ENCODE results near the gene HSPB8.

HSPB8 gene, protein sequence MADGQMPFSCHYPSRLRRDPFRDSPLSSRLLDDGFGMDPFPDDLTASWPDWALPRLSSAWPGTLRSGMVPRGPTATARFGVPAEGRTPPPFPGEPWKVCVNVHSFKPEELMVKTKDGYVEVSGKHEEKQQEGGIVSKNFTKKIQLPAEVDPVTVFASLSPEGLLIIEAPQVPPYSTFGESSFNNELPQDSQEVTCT

DNA sequence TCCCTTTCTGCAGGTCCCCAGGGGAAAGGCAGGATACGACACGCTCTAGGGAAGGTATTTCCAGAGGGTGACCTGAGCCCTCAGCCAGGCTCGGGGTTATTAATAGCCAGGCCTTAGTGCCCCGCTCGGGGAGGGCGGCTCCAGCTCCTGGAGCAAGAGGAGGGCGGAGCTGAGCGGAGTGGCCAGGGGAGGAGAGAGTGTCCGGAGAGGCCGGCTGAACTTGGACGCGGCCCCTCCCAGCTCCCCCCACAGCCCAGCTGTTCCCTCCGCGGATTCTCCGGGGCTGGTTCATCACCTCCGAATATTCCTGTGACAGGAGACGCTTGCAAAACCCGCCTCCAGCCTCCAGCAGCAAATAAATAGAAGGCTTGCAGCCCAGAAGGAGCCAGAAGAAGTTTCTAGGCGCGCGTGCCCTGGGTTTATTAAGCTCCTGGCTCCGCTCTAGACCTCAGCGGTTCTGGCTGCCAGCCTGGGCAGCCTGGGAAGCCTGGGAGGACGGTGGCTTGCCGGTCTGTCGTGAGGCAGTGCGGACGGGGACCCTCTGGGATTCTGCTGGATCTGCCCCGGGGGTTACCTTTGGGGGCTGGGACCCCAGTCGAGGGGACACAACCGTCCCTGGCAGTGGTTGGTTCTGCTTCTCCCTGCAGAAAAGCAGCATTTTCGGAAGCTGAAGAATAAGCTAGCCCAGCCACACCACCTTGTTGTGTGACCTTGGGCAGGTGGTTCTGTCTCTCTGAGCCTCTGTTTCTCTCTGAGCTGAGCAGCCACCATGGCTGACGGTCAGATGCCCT, at the start of gene HSPB8:
TSS of gene HSPB8 (plus strand) at position 388 of the 791 bp plus-strand sequence. CDS start at position 770, 382 bp downstream.
- DNase-seq, result no peak

DNA sequence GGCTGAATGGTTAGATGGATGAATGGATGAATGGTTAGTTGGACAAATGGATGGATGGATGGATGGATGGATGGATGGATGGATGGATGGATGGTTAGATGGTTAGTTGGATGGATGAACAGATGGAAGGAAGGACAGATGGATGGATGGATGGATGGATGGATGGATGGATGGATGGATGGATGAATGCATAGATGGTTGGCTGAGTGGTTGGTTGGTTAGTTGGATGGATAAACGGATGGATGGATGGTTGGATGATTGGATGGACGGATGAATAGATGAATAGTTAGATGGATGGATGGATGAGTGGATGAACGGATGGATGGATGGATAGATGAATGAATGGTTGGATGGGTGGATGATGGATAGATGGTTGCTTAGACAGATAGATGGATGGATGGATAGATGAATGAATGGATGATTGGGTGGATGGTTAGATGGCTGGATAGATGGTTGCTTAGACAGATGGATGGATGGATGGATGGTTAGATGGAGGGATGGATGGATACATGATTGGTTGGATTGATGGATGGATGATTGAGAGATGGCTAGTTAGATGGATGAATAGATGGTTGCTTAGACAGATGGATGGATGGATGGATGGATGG, 48.8 kb upstream of the HSPB8 start:
- DNase-seq, result no peak

DNA sequence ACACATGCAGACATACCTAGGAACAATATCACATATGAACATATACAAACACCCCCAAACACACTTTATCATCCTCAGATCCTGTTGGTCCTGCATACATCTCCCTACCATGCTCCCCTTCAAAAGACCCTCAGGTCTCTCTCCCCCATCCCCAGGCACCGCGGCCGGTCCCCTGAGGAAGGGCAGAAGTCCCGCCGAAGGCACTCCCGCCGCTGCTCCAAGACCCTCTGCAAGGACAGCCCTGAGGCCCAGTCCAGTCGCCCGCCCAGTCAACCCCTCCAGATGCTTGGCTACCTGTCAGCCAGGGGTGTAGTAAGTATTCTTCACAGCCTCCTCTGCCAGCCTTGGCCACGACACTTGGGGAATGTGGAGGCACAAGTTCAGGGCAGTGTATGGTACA, 48.2 kb upstream of the HSPB8 start:
- no peak for DNase-seq

DNA sequence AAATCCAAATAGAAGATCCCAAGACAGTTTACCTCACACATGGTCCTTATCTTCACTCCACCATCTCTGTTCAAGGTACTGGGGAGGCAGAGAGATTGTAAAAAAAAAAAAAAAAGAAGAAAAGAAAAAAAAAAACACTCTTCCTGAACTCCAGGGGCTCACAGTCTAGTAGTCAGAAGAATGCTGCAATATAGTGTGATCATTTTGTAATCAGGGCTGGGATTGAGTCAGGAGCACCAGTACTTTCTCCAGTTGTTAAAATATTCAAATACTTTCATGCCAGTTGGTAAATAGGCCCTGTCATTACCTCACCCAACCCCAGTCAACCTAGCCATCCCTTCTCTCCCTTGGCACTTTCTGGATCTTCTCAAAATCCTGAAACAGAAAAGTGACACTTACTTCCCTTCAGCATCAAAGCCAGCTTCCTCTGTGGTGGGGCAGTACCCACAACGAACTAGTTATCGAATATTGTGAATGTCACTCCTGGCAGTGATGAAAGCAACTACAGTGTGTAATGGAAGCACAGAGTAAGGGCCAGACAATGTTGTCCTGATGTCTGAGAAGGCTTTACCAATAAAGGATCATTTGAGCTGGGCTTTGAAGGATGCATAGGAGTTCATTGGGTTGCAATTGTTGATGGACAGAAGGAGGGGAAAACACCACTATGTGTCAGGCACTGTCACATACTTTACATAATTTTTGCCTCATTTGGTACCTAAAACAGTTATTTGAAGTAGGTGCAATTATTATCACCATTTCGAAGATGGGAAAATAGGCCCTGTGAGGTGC, 44.3 kb upstream of the HSPB8 start:
- DNase-seq, result no peak

DNA sequence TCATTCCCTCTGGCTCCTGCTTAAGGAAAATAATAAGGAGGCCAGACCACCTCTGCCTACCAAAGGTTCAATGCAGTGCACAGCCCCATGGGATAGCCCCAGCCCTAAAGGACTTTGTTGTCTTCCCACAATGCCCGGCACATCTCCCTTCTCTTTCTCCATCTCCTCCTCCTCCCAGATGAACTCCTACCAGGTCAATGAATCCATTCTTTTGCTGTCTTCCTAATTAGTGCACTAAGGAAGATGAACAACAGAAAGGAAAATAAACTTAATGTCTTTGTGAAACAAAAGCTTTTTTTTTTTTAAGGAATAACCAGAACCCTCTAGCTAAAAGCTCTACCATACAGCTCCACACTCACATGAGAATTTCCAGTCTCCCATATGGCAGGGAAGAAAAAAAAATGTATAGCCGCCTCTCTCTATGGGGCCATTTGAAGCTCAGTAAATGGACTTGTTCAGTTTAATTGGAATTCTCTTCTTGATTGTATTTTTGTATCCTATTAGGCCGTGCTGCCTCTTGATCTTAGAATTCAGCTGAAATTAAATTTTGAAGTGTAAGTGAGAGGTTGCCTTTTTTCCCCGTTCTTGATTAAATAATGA, 41.8 kb upstream of the HSPB8 start:
- no peak for DNase-seq

DNA sequence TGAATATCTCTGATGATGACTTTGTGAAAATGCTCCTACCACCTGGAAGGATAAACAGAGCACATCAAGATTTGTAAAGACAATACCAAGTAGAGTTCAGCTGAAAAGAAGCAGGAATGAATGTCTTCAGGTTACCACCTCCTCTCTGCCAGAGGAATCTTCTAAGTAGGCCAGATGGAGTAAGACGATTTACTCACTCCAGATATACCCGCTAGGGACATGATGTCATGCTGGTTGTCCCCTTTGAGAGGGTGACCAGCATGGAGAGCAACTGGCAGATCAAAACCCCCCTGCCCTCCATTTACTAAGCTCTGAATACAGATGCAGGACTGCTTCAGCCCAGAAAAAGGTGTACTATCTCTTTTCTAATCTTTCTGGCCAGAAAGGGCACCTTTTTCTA, 39.3 kb upstream of the HSPB8 start:
- DNase-seq, result no peak

DNA sequence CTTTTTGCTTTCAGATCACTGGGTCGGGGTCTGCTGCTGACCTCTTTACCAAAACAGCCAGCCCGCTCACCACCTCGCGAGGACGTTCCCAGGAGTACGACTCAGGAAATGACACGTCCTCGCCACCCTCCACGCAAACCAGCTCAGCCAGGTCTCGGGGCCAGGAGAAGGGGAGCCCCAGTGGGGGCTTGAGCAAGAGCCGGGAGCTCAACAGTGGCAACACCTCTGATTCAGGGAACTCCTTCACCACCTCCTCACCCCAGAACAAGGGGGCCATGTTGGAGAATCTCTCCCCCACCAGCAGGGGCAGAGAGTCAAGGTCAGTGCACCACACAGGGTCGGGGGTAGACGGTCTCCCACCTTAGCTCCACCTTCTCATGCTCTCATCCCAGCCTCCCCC, 33.4 kb upstream of the HSPB8 start:
- DNase-seq, result no peak

DNA sequence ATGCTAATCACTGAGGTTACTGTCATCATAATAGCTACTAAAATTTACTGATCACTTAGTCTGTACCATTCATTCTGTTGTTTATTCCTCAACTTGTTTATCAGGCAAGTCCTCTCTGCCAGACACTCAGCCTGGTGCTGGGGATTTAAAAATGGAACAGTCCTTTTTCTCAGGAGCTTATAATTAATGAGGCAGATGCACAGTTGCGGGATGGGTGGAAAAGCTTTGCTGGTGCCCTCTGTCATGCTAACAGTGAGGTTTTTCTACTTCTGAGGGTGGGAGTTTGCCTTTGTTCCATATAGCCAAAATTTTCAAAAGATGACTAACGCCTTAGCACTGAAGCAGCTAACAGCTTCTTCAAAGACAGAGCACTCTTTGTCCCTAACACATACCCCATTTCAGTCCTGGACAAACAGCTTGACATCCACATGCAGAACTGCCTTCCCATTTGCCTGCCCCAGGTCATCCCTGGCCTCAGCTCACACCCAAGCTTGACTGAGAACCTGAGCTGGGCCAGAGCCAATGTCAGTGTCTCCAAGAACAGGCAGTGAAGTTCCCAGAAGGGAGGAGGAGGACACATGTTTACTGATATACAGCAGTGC, 30.8 kb upstream of the HSPB8 start:
- DNase-seq, result no peak

DNA sequence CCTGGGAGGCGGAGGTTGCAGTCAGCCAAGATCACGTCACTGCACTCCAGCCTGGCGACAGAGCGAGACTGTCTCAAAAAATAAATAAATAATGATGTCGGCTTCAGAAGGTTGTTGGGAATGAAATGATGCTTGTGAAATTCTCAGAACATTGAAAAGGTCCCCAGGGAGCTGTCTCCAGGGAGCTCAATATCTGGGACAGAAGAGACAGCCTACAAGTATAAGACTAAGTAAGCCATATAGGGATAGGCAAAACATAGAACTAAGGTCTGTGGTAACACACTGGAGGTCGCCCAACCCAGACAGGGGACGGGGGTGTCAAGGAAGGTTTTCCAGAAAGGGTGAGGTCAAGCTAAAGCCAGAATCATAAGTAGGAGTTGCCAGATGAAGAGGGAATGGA, 29.5 kb upstream of the HSPB8 start:
- no peak for DNase-seq

DNA sequence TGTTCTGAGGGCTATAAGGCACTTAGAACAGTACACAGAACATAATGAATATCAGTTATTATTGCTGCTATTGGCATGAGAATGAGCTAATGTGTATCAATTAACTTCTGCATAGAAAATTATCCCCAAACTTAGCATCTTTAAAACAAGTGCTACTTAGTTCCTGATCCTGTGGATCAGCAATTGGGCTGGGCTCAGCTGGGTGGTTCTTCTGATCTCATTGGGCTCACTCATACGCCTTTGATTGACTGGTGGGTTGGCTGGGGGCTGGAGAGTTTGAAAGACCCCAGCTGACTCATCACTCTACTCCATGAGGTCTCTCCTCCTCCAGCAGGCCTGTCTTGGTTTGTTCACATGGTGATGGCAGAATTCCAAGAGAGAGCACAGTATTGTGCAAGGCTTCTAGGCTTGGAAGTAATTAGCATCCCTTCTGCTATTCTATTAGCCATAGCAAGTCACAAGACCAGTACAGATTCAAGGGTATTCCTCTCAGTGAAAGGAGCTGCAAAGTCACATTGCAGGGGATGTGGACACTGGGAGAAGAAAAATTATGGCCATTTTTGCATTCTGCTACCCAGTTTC, 27.2 kb upstream of the HSPB8 start:
- no peak for DNase-seq

DNA sequence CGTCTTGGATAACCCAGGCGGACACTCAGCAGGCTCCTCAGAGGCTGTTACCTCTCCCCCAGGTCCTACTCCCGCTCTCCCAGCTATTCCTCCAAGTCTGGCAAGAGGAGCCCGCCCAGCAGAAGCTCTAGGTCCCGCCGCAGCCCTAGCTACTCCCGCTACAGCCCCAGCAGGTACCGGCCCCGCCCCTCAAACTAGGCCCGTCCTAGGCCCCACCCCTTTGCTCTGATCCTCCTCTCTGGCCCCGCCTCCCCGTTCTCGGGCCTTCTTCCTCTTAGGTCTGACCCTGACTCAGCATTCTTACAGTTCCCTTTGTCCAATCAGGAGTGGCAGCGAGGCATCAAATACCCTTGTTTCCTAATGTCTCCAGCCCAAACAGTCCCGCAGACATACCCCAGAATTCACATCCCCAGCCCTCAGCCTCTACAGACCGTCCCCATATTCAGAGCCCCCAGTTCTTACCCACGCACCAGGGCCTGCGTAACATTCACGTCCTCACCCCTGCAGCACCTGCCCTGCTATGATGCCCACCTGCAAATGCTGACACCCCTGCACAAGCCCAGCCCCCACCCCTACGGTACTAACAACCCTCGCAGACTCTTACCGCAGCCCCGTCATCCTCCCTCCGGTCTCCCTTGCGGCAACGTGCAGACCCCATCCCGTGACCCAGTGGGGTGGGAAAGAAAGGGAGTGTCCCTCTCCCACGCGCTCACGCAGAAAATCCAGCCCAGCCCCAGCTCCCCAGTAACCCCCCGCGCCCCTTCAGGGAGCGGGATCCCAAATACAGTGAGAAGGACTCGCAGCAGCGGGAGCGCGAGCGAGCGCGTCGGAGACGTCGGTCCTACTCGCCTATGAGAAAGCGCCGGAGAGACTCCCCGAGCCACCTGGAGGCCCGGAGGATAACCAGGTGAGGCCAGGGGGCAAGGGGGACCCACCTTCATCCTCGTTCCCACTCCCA, 25.0 kb upstream of the HSPB8 start:
- DNase-seq, result no peak

DNA sequence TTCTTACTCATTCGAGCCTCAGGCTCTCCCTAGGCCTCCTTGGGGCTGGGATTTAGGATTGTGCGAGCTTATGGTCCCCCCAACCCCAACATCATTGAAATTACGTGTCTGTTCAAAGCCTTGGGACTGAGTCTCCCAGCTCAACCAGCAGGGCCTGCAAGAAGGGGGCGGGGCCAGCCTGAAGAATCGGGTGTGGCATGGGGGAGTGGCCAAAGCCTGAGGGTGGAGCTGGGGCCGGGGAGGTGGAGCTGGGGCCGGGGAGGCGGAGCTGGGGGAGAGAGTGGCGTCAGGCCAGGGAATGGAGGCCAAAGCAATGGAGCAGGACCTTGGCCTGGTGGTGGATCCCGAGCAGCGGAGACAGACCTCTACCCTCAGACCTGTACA, 24.3 kb upstream of the HSPB8 start:
- no peak for DNase-seq

DNA sequence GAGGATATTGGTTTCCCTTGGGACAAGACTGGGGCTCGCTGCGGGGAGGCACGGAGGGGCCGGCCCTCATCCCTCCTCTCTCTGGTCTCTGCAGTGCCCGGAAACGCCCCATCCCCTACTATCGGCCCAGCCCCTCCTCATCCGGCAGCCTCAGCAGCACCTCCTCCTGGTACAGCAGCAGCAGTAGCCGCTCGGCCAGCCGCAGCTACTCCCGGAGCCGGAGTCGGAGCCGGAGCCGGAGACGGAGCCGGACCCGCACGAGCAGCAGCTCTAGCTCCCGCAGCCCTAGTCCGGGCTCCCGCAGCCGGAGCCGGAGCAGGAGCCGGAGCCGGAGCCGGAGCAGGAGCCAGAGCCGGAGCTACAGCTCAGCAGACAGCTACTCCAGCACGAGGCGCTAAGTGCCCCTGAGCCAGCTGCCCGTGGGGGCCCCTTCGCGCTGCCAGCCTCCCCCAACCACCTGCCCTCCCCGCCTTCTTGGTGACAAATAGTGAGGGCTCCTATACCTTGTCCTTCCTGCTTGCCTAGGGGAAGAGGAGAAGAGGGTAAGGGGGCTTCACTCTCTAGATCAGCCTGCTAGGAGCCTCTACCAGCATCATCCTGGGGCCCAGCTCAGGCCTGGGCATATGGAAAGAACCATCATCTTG, 22.2 kb upstream of the HSPB8 start:
- DNase-seq, result no peak

DNA sequence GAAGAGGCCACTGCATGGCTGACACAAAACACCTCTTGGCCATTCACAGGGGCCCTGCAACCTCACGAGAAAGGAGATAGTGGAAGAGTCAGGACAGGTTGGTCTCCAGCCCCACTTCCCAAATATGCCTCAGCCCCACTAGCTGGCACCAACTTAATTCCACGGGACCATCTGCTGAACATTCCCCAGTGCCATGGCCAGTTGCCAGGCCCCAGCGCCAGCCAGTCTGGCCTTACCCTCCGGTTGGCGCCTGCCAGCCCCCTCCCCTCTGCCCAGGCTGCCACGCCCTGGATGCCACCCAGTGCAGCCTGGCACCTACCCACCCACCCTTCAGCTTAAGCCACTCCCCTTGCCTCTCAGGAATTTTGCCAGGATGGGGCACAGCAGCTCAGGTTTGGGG, 21.2 kb upstream of the HSPB8 start:
- no peak for DNase-seq

DNA sequence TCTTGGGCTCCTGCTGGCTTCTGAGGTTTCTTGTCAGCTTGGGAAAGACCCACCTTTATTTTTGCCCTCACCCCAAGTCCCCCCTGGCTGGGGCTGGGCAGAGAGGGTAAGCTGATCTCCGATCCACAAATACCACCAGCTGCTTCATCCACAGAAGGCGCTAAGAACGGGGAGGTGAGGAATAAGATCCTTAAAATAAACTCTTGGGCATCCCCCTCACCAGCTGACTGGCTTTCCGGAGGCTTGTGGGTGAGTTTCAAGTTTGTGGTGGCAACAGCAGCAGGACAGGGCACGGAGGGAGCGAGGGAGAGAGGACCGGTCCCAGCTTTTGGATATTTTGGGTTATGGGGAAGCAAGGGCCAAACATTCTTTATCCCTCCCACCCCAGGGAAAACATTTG, 20.8 kb upstream of the HSPB8 start:
- DNase-seq, result no peak

DNA sequence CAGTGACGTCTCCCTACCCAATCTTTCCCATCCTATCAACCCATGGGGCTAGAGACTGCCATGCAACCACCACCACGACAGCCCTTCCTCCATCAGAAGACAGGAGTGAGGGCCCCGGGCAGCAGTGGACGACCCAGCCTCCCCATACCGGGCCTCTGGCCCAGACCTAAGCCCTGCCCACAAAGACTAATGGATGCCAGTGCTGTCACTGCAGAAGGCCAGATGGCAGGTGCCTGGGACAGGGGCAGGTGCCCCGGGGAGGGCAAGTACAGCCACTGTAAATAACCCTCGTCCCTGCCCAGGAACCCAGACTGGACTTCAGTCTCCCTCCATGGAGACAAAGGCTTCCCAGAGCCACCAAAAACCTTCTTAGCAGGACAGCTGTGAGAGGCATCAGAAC, 20.3 kb upstream of the HSPB8 start:
- DNase-seq, result no peak

DNA sequence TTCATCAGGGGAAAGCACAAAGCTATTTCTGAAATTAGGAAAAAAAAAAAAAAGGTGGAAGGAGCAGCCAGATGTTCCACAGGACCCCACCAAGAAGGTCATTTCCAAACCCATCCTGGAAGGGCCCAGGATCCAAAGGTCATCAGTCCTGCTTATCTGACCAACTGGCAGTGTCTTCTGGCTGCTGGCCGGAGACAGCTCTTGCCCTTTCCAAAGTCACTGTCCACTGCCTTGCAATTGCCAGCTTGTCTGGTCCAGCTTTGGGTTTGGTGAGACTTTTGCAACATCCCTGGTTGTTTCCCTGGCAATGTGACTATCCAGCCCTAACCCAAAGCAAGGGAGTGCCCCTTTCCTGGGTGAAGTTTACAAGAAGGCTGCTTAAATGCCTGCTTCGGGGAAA, 18.9 kb upstream of the HSPB8 start:
- no peak for DNase-seq

DNA sequence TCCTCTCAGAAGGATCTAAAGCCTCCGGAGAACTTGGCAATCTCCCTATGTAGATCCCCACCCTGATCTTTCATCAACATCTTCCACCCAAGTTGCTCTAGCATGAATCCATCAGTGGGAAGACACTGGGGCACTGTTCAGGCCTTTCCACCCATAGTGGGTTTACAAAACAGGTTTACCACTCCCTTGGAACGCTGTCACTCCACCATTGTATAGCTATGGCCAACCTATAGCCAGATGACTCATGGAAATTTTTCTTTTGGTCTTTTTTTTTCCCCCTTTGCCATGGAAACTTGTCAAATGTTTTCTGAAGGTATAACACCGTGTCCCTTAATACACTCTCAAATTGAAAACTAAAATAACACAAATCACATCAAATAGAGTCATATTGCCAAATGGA, 10.8 kb upstream of the HSPB8 start:
- DNase-seq, result no peak

DNA sequence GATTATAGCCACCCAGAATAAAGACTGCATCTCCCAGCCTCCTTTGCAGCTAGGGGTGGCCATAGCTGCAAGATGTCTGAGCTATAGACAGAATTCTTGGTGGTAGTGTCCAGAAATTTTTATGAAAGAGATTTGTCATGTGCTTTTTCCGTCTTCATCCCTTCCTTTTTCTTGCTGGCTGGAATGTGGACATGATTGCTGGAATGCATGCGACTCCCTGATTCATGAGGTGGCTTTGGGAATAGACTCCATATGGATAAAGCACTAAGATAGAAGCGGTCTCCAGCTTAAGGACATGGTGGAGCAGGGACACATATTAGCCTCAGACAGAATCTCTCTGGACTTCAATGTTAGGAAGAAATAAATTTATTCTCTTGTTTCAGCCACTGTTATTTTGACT, 10.0 kb upstream of the HSPB8 start:
- DNase-seq, result no peak

DNA sequence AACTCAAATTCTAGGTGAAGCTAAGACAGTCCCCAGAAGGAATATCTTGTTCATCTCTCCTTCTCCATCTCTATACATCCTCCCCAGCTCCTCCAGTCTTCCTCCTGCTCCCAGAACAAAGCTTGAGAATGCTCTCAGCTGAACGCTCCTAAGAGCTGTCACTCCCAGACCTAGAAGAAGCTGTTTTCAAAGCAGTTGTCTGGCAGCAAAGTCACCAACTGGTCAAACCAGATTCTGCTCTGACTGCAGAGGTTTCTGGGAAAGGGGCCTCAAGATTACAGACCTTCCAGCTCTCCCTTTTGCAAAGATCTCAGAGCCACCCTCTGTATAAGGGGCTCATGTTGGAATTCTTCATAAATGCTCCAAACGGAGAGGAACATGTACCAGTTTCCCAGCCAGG, 9.6 kb upstream of the HSPB8 start:
- DNase-seq, result no peak

DNA sequence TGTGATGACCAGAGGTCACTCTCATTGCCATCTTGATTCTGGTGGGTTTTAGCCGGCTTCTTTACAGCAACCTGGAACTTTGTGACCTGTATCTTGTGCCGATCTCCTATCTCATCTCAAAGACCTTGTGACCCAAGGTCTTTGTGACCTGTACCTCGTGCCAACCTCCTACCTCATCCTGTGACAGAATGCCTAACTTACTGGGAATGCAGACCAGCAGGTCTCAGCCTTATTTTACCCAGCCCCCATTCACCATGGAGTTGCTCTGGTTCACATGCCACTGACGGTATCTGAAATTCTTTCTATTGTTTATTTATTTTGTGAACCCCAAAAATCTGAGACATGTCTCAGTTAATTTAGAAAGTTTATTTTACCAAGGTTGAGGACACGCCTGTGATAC, 7.4 kb upstream of the HSPB8 start:
- DNase-seq, result no peak
